Cardiac muscle cell (in vitro differentiated cells and primary cell): Measurements from ENCODE around the gene ERBB4. TPM values are rescaled to one million over a fixed set of nuclear protein-coding genes. Genes with fewer than 3 reads are reported as not detected.

Experiments
- DNase-seq, 2 donors: peaks; one replicate each; pipeline versions ENCODE4 v3.0.0 to v3.0.0-alpha.2; 2010 to 2017; ENCODE audit warnings: low read depth in 1 of 2, low spot score in 1 of 2
- H3K27ac ChIP-seq: fragments of 200-600 bp; sonication (generic); 2 replicates; pipeline ENCODE4 v1.5.1; 2016
- H3K27me3 ChIP-seq: fragments of 200-600 bp; sonication (generic); 2 replicates; pipeline ENCODE4 v1.6.0; 2016; ENCODE audit warnings: control low read depth
- H3K36me3 ChIP-seq: fragments of 200-600 bp; sonication (generic); 2 replicates; pipeline ENCODE4 v1.5.1; 2016; ENCODE audit warnings: control low read depth
- H3K4me1 ChIP-seq: fragments of 200-600 bp; sonication (generic); 2 replicates; pipeline ENCODE4 v1.8.1; 2017; ENCODE audit warnings: low read depth, mild to moderate bottlenecking, mixed run types
- H3K4me3 ChIP-seq: fragments of 200-600 bp; sonication (generic); 2 replicates; pipeline ENCODE4 v1.5.1; 2016; ENCODE audit warnings: mild to moderate bottlenecking
- H3K9me3 ChIP-seq: fragments of 200-600 bp; sonication (generic); 2 replicates; pipeline ENCODE4 v1.5.1; 2017; ENCODE audit warnings: low read depth, mild to moderate bottlenecking, control low read depth
- CTCF ChIP-seq: IDR thresholded peaks from 2 replicates; pipeline ENCODE4 v1.5.1; 2012; ENCODE audit warnings: low read depth, mild to moderate bottlenecking, low read length
- polyA plus RNA-seq: library from polyadenylated mRNA; unstranded; fragments of >200 nt; fragmentation: Nextera tagmentation; extraction: Ambion mirVana; gene quantifications from 2 replicates; pipeline ENCODE4 v1.2.1, GENCODE V29; 2016
- total RNA-seq: library from RNA; depleted of rRNA; stranded (reverse); fragments of >200 nt; gene quantifications from 2 replicates; pipeline ENCODE4 v1.2.3, GENCODE V29; 2016

Gene ERBB4
- total and polyA plus RNA-seq, 2 experiments from 2014 or later, result 38.1 to 42.1 TPM

GRCh38 chr2:212364112-212364985, 174.3 kb downstream of the ERBB4 start:
- Histone ChIP-seq H3K27ac (peak overlapping the region; percentile 58), H3K4me3 (no peak overlapping the region), H3K36me3 (no peaks in the 10 kb centered on the region), H3K4me1 (peaks cover 58% of the 10 kb centered on the region), H3K27me3 (no peaks in the 10 kb centered on the region), H3K9me3 (no peaks in the 10 kb centered on the region)
- TF ChIP-seq CTCF, result no peak
- peak in 1 of 2 donors; percentile 50 for DNase-seq

GRCh38 chr2:212361174-212361756, 177.3 kb downstream of the ERBB4 start:
- H3K27me3 ChIP-seq, result no peaks in the 10 kb centered on the region
- H3K4me1 ChIP-seq, result peaks cover 80% of the 10 kb centered on the region
- H3K9me3 ChIP-seq, result no peaks in the 10 kb centered on the region
- TF ChIP-seq CTCF, result no peak
- DNase-seq, result no peak
- H3K36me3 ChIP-seq, result no peaks in the 10 kb centered on the region
- peak overlapping the region; percentile 59 for H3K27ac ChIP-seq
- H3K4me3 ChIP-seq, result no peak overlapping the region

- Histone ChIP-seq H3K27me3 (no peaks in the 10 kb centered on the region), H3K4me3 (no peak overlapping the region), H3K9me3 (no peaks in the 10 kb centered on the region), H3K27ac (peak overlapping the region; percentile 59), H3K4me1 (peaks cover 91% of the 10 kb centered on the region), H3K36me3 (no peaks in the 10 kb centered on the region)
- no peak for TF ChIP-seq CTCF
- DNase-seq, result peak in 1 of 2 donors; percentile 32
Observed at GRCh38 chr2:212360068-212360460, 178.5 kb downstream of the ERBB4 start.

GRCh38 chr2:212359425-212360067, 179.1 kb downstream of the ERBB4 start:
- TF ChIP-seq CTCF, result no peak
- Histone ChIP-seq H3K27ac (peak overlapping the region; percentile 59), H3K27me3 (no peaks in the 10 kb centered on the region), H3K9me3 (no peaks in the 10 kb centered on the region), H3K4me1 (peaks cover 91% of the 10 kb centered on the region), H3K4me3 (no peak overlapping the region), H3K36me3 (no peaks in the 10 kb centered on the region)
- peak in 1 of 2 donors; percentile 60 for DNase-seq

- no peak overlapping the region for H3K4me3 ChIP-seq
- H3K27me3 ChIP-seq, result no peaks in the 10 kb centered on the region
- no peak for TF ChIP-seq CTCF
- H3K9me3 ChIP-seq, result no peaks in the 10 kb centered on the region
- peaks cover 96% of the 10 kb centered on the region for H3K4me1 ChIP-seq
- H3K27ac ChIP-seq, result peak overlapping the region; percentile 59
- no peak for DNase-seq
- no peaks in the 10 kb centered on the region for H3K36me3 ChIP-seq
Observed at GRCh38 chr2:212357606-212358005, 181.0 kb downstream of the ERBB4 start.
